ENCODE results near the gene AGAP2. TPM values are rescaled to one million over a fixed set of nuclear protein-coding genes. Genes with fewer than 3 reads are reported as not detected.
"Not testable (repeated sequence)": the region's sequence is repeated elsewhere in the genome, so short reads cannot be mapped to it uniquely, and the experiment has no call there.

Gene AGAP2
- total RNA-seq, 1 experiment from 2014 or later = 0.57 TPM

DNA sequence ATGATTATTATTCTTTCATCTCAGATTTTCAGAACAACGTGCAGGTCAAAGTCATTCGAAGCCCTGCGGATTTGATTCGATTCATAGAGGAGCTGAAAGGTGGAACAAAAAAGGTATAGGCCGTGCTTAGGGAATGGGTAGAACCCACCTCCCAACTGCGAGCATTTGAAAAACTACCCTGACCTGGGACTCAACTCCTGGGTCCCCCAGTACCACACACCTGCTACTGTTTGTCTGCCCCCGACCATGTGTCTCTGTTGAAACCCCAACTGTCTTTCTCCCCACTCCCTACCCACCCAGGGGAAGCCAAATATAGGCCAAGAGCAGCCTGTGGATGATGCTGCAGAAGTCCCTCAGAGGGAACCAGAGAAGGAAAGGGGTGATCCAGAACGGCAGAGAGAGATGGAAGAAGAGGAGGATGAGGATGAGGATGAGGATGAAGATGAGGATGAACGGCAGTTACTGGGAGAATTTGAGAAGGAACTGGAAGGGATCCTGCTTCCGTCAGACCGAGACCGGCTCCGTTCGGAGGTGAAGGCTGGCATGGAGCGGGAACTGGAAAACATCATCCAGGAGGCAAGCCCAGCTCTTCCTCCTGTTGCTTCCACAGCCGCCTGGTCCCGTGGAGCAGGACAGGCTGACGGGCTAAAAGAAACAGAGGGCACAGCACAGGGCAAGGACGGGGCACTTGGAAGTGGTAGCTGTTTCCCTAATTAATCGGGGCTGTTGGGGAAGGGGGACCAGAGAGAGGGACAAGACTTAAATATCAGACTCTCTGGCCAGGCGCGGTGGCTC is 20.5 kb downstream of the AGAP2 start:
- DNase-seq = no peak
- BruUV-seq (replicated peaks) = TSS peak; percentile 82

DNA sequence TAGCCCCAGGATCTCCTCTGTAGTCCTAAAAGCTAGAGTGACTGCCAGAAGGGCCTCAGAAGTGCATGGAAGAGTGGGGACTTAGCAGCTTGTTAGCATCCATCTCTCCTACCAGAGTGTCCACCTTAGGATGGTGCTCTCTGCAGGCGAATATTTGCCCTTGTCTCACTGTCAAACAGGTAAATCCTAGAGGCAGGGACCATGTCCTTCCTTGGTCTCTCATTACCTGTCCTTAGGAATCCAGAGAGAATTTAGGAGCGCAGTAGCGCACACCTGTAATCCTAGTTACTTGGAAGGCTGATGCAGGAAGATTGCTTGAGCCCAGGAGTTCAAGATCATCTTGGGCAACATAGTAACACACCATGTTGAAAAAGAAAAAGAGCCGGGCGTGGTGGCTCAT is 21.4 kb downstream of the AGAP2 start:
- no peaks in the 10 kb centered on the region for H3K4me1 Mint-ChIP-seq (ENCODE audit: low read depth, unreplicated experiment)
- CTCF ChIA-PET = interaction anchor here (0.6 kb wide), 1 partner anchor 428 kb away, joined by 3 read pairs; no protein-coding TSS in a partner anchor
- BruUV-seq (replicated peaks) = no TSS peak
- H3K27ac Mint-ChIP-seq (ENCODE audit: unreplicated experiment) = no peak overlapping the region
- H3K4me3 Mint-ChIP-seq (ENCODE audit: low read depth, unreplicated experiment) = no peak overlapping the region
- no peaks in the 10 kb centered on the region for H3K9me3 Mint-ChIP-seq (ENCODE audit: low read depth, unreplicated experiment)
- TF ChIP-seq, protein P1, sequence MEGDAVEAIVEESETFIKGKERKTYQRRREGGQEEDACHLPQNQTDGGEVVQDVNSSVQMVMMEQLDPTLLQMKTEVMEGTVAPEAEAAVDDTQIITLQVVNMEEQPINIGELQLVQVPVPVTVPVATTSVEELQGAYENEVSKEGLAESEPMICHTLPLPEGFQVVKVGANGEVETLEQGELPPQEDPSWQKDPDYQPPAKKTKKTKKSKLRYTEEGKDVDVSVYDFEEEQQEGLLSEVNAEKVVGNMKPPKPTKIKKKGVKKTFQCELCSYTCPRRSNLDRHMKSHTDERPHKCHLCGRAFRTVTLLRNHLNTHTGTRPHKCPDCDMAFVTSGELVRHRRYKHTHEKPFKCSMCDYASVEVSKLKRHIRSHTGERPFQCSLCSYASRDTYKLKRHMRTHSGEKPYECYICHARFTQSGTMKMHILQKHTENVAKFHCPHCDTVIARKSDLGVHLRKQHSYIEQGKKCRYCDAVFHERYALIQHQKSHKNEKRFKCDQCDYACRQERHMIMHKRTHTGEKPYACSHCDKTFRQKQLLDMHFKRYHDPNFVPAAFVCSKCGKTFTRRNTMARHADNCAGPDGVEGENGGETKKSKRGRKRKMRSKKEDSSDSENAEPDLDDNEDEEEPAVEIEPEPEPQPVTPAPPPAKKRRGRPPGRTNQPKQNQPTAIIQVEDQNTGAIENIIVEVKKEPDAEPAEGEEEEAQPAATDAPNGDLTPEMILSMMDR (IDR thresholded peaks at IDR 0.05; ENCODE audit: unreplicated experiment) = no peak
- peaks cover 45% of the 10 kb centered on the region for H3K36me3 Mint-ChIP-seq (ENCODE audit: insufficient read depth, unreplicated experiment)
- intact Hi-C loops (cut with micrococcal nuclease; ENCODE audit: unreplicated experiment) = no loop called here
- no peaks in the 10 kb centered on the region for H3K27me3 Mint-ChIP-seq (ENCODE audit: unreplicated experiment)
- no peak for DNase-seq

More for the DNA sequence above, 20.5 kb downstream of the AGAP2 start:
- H3K27me3 Mint-ChIP-seq (ENCODE audit: unreplicated experiment) = no peaks in the 10 kb centered on the region
- H3K27ac Mint-ChIP-seq (ENCODE audit: unreplicated experiment) = no peak overlapping the region
- H3K36me3 Mint-ChIP-seq (ENCODE audit: insufficient read depth, unreplicated experiment) = peaks cover 49% of the 10 kb centered on the region
- TF ChIP-seq, protein P1 (IDR thresholded peaks at IDR 0.05; ENCODE audit: unreplicated experiment) = no peak
- intact Hi-C loops (cut with micrococcal nuclease; ENCODE audit: unreplicated experiment) = no loop called here
- CTCF ChIA-PET = interaction anchor here (0.6 kb wide), 1 partner anchor 429 kb away, joined by 3 read pairs; no protein-coding TSS in a partner anchor
- H3K4me1 Mint-ChIP-seq (ENCODE audit: low read depth, unreplicated experiment) = no peaks in the 10 kb centered on the region
- no peaks in the 10 kb centered on the region for H3K9me3 Mint-ChIP-seq (ENCODE audit: low read depth, unreplicated experiment)
- no peak overlapping the region for H3K4me3 Mint-ChIP-seq (ENCODE audit: low read depth, unreplicated experiment)

DNA sequence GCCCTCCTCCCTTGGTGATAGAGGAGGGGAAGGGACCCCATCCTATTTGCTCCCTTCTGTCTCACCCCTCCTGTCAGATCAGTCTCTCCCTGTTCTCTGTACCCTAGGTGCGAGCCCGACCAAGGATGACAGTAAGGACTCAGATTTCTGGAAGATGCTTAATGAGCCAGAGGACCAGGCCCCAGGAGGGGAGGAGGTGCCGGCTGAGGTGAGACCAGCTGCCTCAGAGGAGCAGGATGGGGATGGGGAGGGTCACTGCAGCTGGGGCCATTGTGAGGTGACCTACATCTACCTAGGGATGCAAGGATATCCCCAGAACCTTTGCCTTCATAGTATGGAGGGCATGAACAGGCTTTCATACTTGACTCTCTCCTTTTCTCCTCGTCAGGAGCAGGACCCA is 22.2 kb downstream of the AGAP2 start:
- intact Hi-C loops (cut with micrococcal nuclease; ENCODE audit: unreplicated experiment) = no loop called here
- no TSS peak for BruUV-seq (replicated peaks)
- CTCF ChIA-PET = no interaction called here

DNA sequence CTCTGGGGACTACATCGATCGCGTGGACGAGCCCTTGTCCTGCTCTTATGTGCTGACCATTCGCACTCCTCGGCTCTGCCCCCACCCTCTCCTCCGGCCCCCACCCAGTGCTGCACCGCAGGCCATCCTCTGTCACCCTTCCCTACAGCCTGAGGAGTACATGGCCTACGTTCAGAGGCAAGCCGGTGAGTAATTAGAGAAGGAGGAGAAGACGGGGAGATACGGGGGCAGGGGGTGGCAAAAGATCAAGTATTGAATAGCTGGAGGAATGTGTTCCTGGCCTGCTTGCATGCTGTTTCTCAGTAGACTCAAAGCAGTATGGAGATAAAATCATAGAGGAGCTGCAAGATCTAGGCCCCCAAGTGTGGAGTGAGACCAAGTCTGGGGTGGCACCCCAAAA is 22.8 kb downstream of the AGAP2 start:
- Mint-ChIP-seq H3K4me3 (ENCODE audit: low read depth, unreplicated experiment) (no peak overlapping the region), H3K36me3 (ENCODE audit: insufficient read depth, unreplicated experiment) (peaks cover 36% of the 10 kb centered on the region), H3K9me3 (ENCODE audit: low read depth, unreplicated experiment) (no peaks in the 10 kb centered on the region), H3K27ac (ENCODE audit: unreplicated experiment) (no peak overlapping the region), H3K27me3 (ENCODE audit: unreplicated experiment) (no peaks in the 10 kb centered on the region), H3K4me1 (ENCODE audit: low read depth, unreplicated experiment) (no peaks in the 10 kb centered on the region)
- CTCF ChIA-PET = no interaction called here
- TF ChIP-seq, protein P1 (IDR thresholded peaks at IDR 0.05; ENCODE audit: unreplicated experiment) = no peak
- intact Hi-C loops (cut with micrococcal nuclease; ENCODE audit: unreplicated experiment) = no loop called here
- DNase-seq = no peak
- BruUV-seq (replicated peaks) = no TSS peak

More for the DNA sequence above, 22.2 kb downstream of the AGAP2 start:
- TF ChIP-seq, protein P1 (IDR thresholded peaks at IDR 0.05; ENCODE audit: unreplicated experiment) = no peak
- Mint-ChIP-seq H3K36me3 (ENCODE audit: insufficient read depth, unreplicated experiment) (peaks cover 40% of the 10 kb centered on the region), H3K27ac (ENCODE audit: unreplicated experiment) (no peak overlapping the region), H3K4me1 (ENCODE audit: low read depth, unreplicated experiment) (no peaks in the 10 kb centered on the region), H3K4me3 (ENCODE audit: low read depth, unreplicated experiment) (no peak overlapping the region), H3K27me3 (ENCODE audit: unreplicated experiment) (no peaks in the 10 kb centered on the region), H3K9me3 (ENCODE audit: low read depth, unreplicated experiment) (no peaks in the 10 kb centered on the region)
- DNase-seq = no peak

DNA sequence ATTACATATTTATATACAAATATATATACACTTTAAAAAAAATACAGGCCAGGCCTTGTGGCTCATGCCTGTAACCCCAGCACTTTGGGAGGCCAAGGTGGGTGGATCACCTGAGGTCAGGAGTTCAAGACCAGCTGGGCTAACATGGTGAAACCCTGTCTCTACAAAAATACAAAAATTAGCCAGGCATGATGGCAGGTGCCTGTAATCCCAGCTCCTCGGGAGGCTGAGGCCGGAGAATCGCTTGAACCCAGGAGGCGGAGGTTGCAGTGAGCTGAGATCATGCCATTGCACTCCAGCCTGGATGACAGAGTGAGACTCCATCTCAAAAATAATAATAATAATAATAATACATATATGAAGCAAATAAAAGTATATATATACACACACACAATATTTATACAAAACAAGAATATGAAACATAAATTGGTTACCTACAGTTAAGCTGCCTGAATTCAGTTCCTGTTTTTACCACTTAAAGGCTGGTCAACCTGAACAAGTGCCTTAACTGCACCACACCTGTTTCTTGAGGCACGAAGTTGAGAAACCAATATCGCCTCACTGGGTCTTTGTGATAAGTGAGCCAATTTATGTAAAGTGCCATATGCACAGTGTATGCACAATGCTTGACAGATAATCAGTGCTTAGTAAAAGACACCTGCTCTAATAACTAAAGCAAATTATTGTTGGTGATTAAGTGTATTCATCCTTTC is 23.4 kb downstream of the AGAP2 start:
- intact Hi-C loops (cut with micrococcal nuclease; ENCODE audit: unreplicated experiment); CTCF ChIA-PET; H3K9me3 Mint-ChIP-seq (ENCODE audit: low read depth, unreplicated experiment); H3K27me3 Mint-ChIP-seq (ENCODE audit: unreplicated experiment); H3K4me1 Mint-ChIP-seq (ENCODE audit: low read depth, unreplicated experiment); H3K27ac Mint-ChIP-seq (ENCODE audit: unreplicated experiment); BruUV-seq (replicated peaks); DNase-seq; H3K4me3 Mint-ChIP-seq (ENCODE audit: low read depth, unreplicated experiment): not testable (repeated sequence)
- peaks cover 31% of the 10 kb centered on the region for H3K36me3 Mint-ChIP-seq (ENCODE audit: insufficient read depth, unreplicated experiment)
